Omental fat pad (tissue), 4 donors: ENCODE measurements around the gene SPRR2E. TPM values are rescaled to one million over a fixed set of nuclear protein-coding genes. Genes with fewer than 3 reads are reported as not detected.

Experiments
- ATAC-seq: fragments of 150-250 bp; one replicate; pipeline ENCODE4 v1.9.1; 2016; ENCODE audit warnings: mild to moderate bottlenecking, moderate library complexity; ENCODE audit not compliant: low FRiP score
- DNase-seq: peaks from one replicate; pipeline ENCODE4 v3.0.0-alpha.2; 2019; ENCODE audit warnings: low spot score
- CTCF ChIP-seq, 3 donors: fragments of 450-650 bp; IDR thresholded peaks; one replicate each; pipeline ENCODE4 v1.5.1; 2016 to 2017; ENCODE audit warnings: antibody characterized with exemption in 3 of 3, mild to moderate bottlenecking in 3 of 3, moderate library complexity in 2 of 3
- total RNA-seq, 4 donors: library from RNA; depleted of rRNA; stranded (reverse); fragments of >200 nt; gene quantifications; one replicate each; pipeline ENCODE4 v1.1.0, GENCODE V29; 2016

The SPRR2E gene
- total RNA-seq, 4 donors from 2014 or later: not detected

GRCh38 chr1:153095764-153096163 lies 1.4 kb upstream of the SPRR2E start:
- DNase-seq: no peak
- no peak for TF ChIP-seq CTCF (IDR thresholded peaks at IDR 0.05)
- ATAC-seq: no peak

- no peak for DNase-seq
- no peak for ATAC-seq
- no peak for TF ChIP-seq CTCF (IDR thresholded peaks at IDR 0.05)
Observed at GRCh38 chr1:153087652-153088051, 6.7 kb downstream of the SPRR2E start.

- ATAC-seq (no peak), DNase-seq (no peak)
- TF ChIP-seq CTCF (IDR thresholded peaks at IDR 0.05): no peak
Observed at GRCh38 chr1:153081736-153082135, 12.6 kb downstream of the SPRR2E start.

GRCh38 chr1:153072806-153073726 lies 21.3 kb downstream of the SPRR2E start:
- ATAC-seq (no peak), DNase-seq (no peak)
- no peak for TF ChIP-seq CTCF (IDR thresholded peaks at IDR 0.05)

GRCh38 chr1:153071511-153071910 lies 22.8 kb downstream of the SPRR2E start, which contains the start of gene SPRR2B:
TSS of gene SPRR2B (minus strand) at chr1:153071611. CDS start at chr1:153070839, 772 bp downstream.
- DNase-seq (no peak), ATAC-seq (no peak)
- no peak for TF ChIP-seq CTCF (IDR thresholded peaks at IDR 0.05)

- ATAC-seq: no peak
- no peak for TF ChIP-seq CTCF (IDR thresholded peaks at IDR 0.05)
- DNase-seq: no peak
Observed at GRCh38 chr1:153070243-153070642, 24.1 kb downstream of the SPRR2E start.
